Stimulated activated CD8-positive, alpha-beta memory T cell treated with anti-CD3 and anti-CD28 coated beads, Interleukin-7, amount 100 ng/mL, for 1 hour (primary cell): Measurements from ENCODE around the gene MAP3K4.

ENCODE experiments used
- DNase-seq, 2 donors: peaks; one replicate each; pipeline ENCODE4 v3.0.0-alpha.2; 2020; ENCODE audit warnings: low read depth in 2 of 2

Gene MAP3K4

GRCh38 chr6:161003336-161003735, 11.8 kb downstream of the MAP3K4 start:
- DNase-seq = no peak

GRCh38 chr6:161008245-161008644, 16.7 kb downstream of the MAP3K4 start:
- no peak for DNase-seq

- DNase-seq = no peak
Observed at GRCh38 chr6:161009991-161010390, 18.4 kb downstream of the MAP3K4 start.

GRCh38 chr6:161010418-161010817, 18.8 kb downstream of the MAP3K4 start:
- no peak for DNase-seq

GRCh38 chr6:161011492-161012480, 20.2 kb downstream of the MAP3K4 start:
- DNase-seq = no peak

- DNase-seq = no peak
Observed at GRCh38 chr6:161013695-161014094, 22.1 kb downstream of the MAP3K4 start.

GRCh38 chr6:161017766-161018564, 26.4 kb downstream of the MAP3K4 start:
- DNase-seq = no peak

- DNase-seq = no peak
Observed at GRCh38 chr6:161019324-161019839, 27.8 kb downstream of the MAP3K4 start.

- no peak for DNase-seq
Observed at GRCh38 chr6:161021543-161021942, 30.0 kb downstream of the MAP3K4 start.

- DNase-seq = no peak
Observed at GRCh38 chr6:161021998-161022743, 30.6 kb downstream of the MAP3K4 start.

GRCh38 chr6:161023316-161023715, 31.7 kb downstream of the MAP3K4 start:
- DNase-seq = no peak

- DNase-seq = no peak
Observed at GRCh38 chr6:161024364-161024920, 32.9 kb downstream of the MAP3K4 start.

GRCh38 chr6:161027385-161027784, 35.8 kb downstream of the MAP3K4 start:
- DNase-seq = no peak

GRCh38 chr6:161029195-161029809, 37.7 kb downstream of the MAP3K4 start:
- no peak for DNase-seq

GRCh38 chr6:161031721-161032495, 40.3 kb downstream of the MAP3K4 start:
- DNase-seq = no peak

- no peak for DNase-seq
Observed at GRCh38 chr6:161033667-161034066, 42.1 kb downstream of the MAP3K4 start.

- no peak for DNase-seq
Observed at GRCh38 chr6:161035182-161035980, 43.8 kb downstream of the MAP3K4 start.

- no peak for DNase-seq
Observed at GRCh38 chr6:161035981-161036263, 44.4 kb downstream of the MAP3K4 start.

- no peak for DNase-seq
Observed at GRCh38 chr6:161037873-161038228, 46.3 kb downstream of the MAP3K4 start.
